ENCODE measurements around the gene NLGN1.

Gene NLGN1

GRCh38 chr3:174247687-174248152, 850.2 kb downstream of the NLGN1 start:
- Histone ChIP-seq H3K18ac (ENCODE audit: low read length) (no peak overlapping the region), H4K12ac (ENCODE audit: low read depth, low read length) (no peak overlapping the region), H2BK120ac (ENCODE audit: insufficient read depth, low read length, poor library complexity) (no peak overlapping the region), H3K9ac (ENCODE audit: low read length) (no peak overlapping the region), H4K91ac (ENCODE audit: low read depth, low read length) (no peak overlapping the region), H2BK12ac (ENCODE audit: low read length) (no peak overlapping the region), H2AFZ (ENCODE audit: insufficient read depth, low read length, poor library complexity) (no peak overlapping the region), H3K27ac (ENCODE audit: low read depth, low read length) (no peak overlapping the region), H3K14ac (ENCODE audit: low read length) (no peak overlapping the region), H3K4me1 (ENCODE audit: control insufficient read depth in 1 of 2, insufficient read depth in 2 of 2, low read length in 2 of 2) (no peaks in the 10 kb centered on the region), H4K8ac (ENCODE audit: low read depth, low read length) (no peak overlapping the region), H3K79me1 (ENCODE audit: low read length) (no peaks in the 10 kb centered on the region), H2AK5ac (ENCODE audit: low read length) (no peak overlapping the region), H3K36me3 (ENCODE audit: control insufficient read depth in 1 of 2, insufficient read depth in 2 of 2, low read length in 2 of 2) (no peaks in the 10 kb centered on the region), H3K23ac (ENCODE audit: low read length) (no peak overlapping the region), H3K27me3 (ENCODE audit: insufficient read depth, low read length) (no peaks in the 10 kb centered on the region), H3K4me2 (ENCODE audit: low read length) (no peak overlapping the region), H3K79me2 (ENCODE audit: control insufficient read depth, insufficient read depth, low read length, poor library complexity) (no peaks in the 10 kb centered on the region), H2BK5ac (ENCODE audit: low read depth, low read length, poor library complexity) (no peak overlapping the region), H3K9me3 (ENCODE audit: insufficient read depth, low read depth, low read length) (no peaks in the 10 kb centered on the region), H3K4ac (ENCODE audit: low read depth, low read length) (no peak overlapping the region), H3K4me3 (ENCODE audit: low read depth, low read length) (no peak overlapping the region)
- no CpG with 5 or more reads among the region's 1 CpG for WGBS (ENCODE audit: extremely low coverage, insufficient coverage, insufficient read length)
- DNase-seq, result no peak

- no peak overlapping the region for H3K27ac ChIP-seq (ENCODE audit: low read depth, low read length)
- no peak overlapping the region for H2BK120ac ChIP-seq (ENCODE audit: insufficient read depth, low read length, poor library complexity)
- no peak overlapping the region for H4K12ac ChIP-seq (ENCODE audit: low read depth, low read length)
- H3K4me2 ChIP-seq (ENCODE audit: low read length), result no peak overlapping the region
- no peak overlapping the region for H3K18ac ChIP-seq (ENCODE audit: low read length)
- no peak overlapping the region for H2BK5ac ChIP-seq (ENCODE audit: low read depth, low read length, poor library complexity)
- H2AFZ ChIP-seq (ENCODE audit: insufficient read depth, low read length, poor library complexity), result no peak overlapping the region
- no peaks in the 10 kb centered on the region for H3K9me3 ChIP-seq (ENCODE audit: insufficient read depth, low read depth, low read length)
- H3K79me2 ChIP-seq (ENCODE audit: control insufficient read depth, insufficient read depth, low read length, poor library complexity), result no peaks in the 10 kb centered on the region
- no peak overlapping the region for H4K91ac ChIP-seq (ENCODE audit: low read depth, low read length)
- no peaks in the 10 kb centered on the region for H3K27me3 ChIP-seq (ENCODE audit: insufficient read depth, low read length)
- no peaks in the 10 kb centered on the region for H3K36me3 ChIP-seq (ENCODE audit: control insufficient read depth in 1 of 2, insufficient read depth in 2 of 2, low read length in 2 of 2)
- no peak overlapping the region for H4K8ac ChIP-seq (ENCODE audit: low read depth, low read length)
- no peak overlapping the region for H3K14ac ChIP-seq (ENCODE audit: low read length)
- no peak overlapping the region for H3K4me3 ChIP-seq (ENCODE audit: low read depth, low read length)
- H2BK12ac ChIP-seq (ENCODE audit: low read length), result no peak overlapping the region
- DNase-seq, result no peak
- no peak overlapping the region for H3K9ac ChIP-seq (ENCODE audit: low read length)
- H3K79me1 ChIP-seq (ENCODE audit: low read length), result no peaks in the 10 kb centered on the region
- no peak overlapping the region for H3K4ac ChIP-seq (ENCODE audit: low read depth, low read length)
- H2AK5ac ChIP-seq (ENCODE audit: low read length), result no peak overlapping the region
- H3K4me1 ChIP-seq (ENCODE audit: control insufficient read depth in 1 of 2, insufficient read depth in 2 of 2, low read length in 2 of 2), result no peaks in the 10 kb centered on the region
- WGBS (ENCODE audit: extremely low coverage, insufficient coverage, insufficient read length), result no CpG with 5 or more reads among the region's 1 CpG
- no peak overlapping the region for H3K23ac ChIP-seq (ENCODE audit: low read length)
Measured at GRCh38 chr3:174251681-174252080, 854.1 kb downstream of the NLGN1 start.

GRCh38 chr3:174253196-174253823, 855.8 kb downstream of the NLGN1 start:
- no peak overlapping the region for H4K91ac ChIP-seq (ENCODE audit: low read depth, low read length)
- H3K27ac ChIP-seq (ENCODE audit: low read depth, low read length), result no peak overlapping the region
- no peak overlapping the region for H3K14ac ChIP-seq (ENCODE audit: low read length)
- H3K4me2 ChIP-seq (ENCODE audit: low read length), result no peak overlapping the region
- WGBS (ENCODE audit: extremely low coverage, insufficient coverage, insufficient read length), result no CpG with 5 or more reads among the region's 3 CpGs
- no peaks in the 10 kb centered on the region for H3K79me2 ChIP-seq (ENCODE audit: control insufficient read depth, insufficient read depth, low read length, poor library complexity)
- no peak overlapping the region for H4K12ac ChIP-seq (ENCODE audit: low read depth, low read length)
- H4K8ac ChIP-seq (ENCODE audit: low read depth, low read length), result no peak overlapping the region
- DNase-seq, result no peak
- H3K23ac ChIP-seq (ENCODE audit: low read length), result no peak overlapping the region
- no peaks in the 10 kb centered on the region for H3K36me3 ChIP-seq (ENCODE audit: control insufficient read depth in 1 of 2, insufficient read depth in 2 of 2, low read length in 2 of 2)
- H3K4me3 ChIP-seq (ENCODE audit: low read depth, low read length), result no peak overlapping the region
- H2AFZ ChIP-seq (ENCODE audit: insufficient read depth, low read length, poor library complexity), result no peak overlapping the region
- no peak overlapping the region for H3K18ac ChIP-seq (ENCODE audit: low read length)
- no peak overlapping the region for H2BK120ac ChIP-seq (ENCODE audit: insufficient read depth, low read length, poor library complexity)
- no peak overlapping the region for H3K4ac ChIP-seq (ENCODE audit: low read depth, low read length)
- no peaks in the 10 kb centered on the region for H3K79me1 ChIP-seq (ENCODE audit: low read length)
- H2BK12ac ChIP-seq (ENCODE audit: low read length), result no peak overlapping the region
- H3K9ac ChIP-seq (ENCODE audit: low read length), result no peak overlapping the region
- no peaks in the 10 kb centered on the region for H3K27me3 ChIP-seq (ENCODE audit: insufficient read depth, low read length)
- H2BK5ac ChIP-seq (ENCODE audit: low read depth, low read length, poor library complexity), result no peak overlapping the region
- H2AK5ac ChIP-seq (ENCODE audit: low read length), result no peak overlapping the region
- H3K9me3 ChIP-seq (ENCODE audit: insufficient read depth, low read depth, low read length), result no peaks in the 10 kb centered on the region
- no peaks in the 10 kb centered on the region for H3K4me1 ChIP-seq (ENCODE audit: control insufficient read depth in 1 of 2, insufficient read depth in 2 of 2, low read length in 2 of 2)

- no peak overlapping the region for H3K4ac ChIP-seq (ENCODE audit: low read depth, low read length)
- DNase-seq, result no peak
- H3K79me1 ChIP-seq (ENCODE audit: low read length), result no peaks in the 10 kb centered on the region
- no peaks in the 10 kb centered on the region for H3K36me3 ChIP-seq (ENCODE audit: control insufficient read depth in 1 of 2, insufficient read depth in 2 of 2, low read length in 2 of 2)
- no peak overlapping the region for H4K8ac ChIP-seq (ENCODE audit: low read depth, low read length)
- no peak overlapping the region for H3K23ac ChIP-seq (ENCODE audit: low read length)
- no peak overlapping the region for H3K14ac ChIP-seq (ENCODE audit: low read length)
- H3K9ac ChIP-seq (ENCODE audit: low read length), result no peak overlapping the region
- WGBS (ENCODE audit: extremely low coverage, insufficient coverage, insufficient read length), result no CpG with 5 or more reads among the region's 4 CpGs
- no peak overlapping the region for H3K4me2 ChIP-seq (ENCODE audit: low read length)
- H3K79me2 ChIP-seq (ENCODE audit: control insufficient read depth, insufficient read depth, low read length, poor library complexity), result no peaks in the 10 kb centered on the region
- no peak overlapping the region for H2AFZ ChIP-seq (ENCODE audit: insufficient read depth, low read length, poor library complexity)
- H2BK5ac ChIP-seq (ENCODE audit: low read depth, low read length, poor library complexity), result no peak overlapping the region
- no peak overlapping the region for H4K91ac ChIP-seq (ENCODE audit: low read depth, low read length)
- H2BK12ac ChIP-seq (ENCODE audit: low read length), result no peak overlapping the region
- no peak overlapping the region for H3K18ac ChIP-seq (ENCODE audit: low read length)
- H2BK120ac ChIP-seq (ENCODE audit: insufficient read depth, low read length, poor library complexity), result no peak overlapping the region
- H3K9me3 ChIP-seq (ENCODE audit: insufficient read depth, low read depth, low read length), result no peaks in the 10 kb centered on the region
- no peak overlapping the region for H2AK5ac ChIP-seq (ENCODE audit: low read length)
- H4K12ac ChIP-seq (ENCODE audit: low read depth, low read length), result no peak overlapping the region
- no peak overlapping the region for H3K27ac ChIP-seq (ENCODE audit: low read depth, low read length)
- no peaks in the 10 kb centered on the region for H3K27me3 ChIP-seq (ENCODE audit: insufficient read depth, low read length)
- H3K4me3 ChIP-seq (ENCODE audit: low read depth, low read length), result no peak overlapping the region
- H3K4me1 ChIP-seq (ENCODE audit: control insufficient read depth in 1 of 2, insufficient read depth in 2 of 2, low read length in 2 of 2), result no peaks in the 10 kb centered on the region
Measured at GRCh38 chr3:174253940-174254339, 856.4 kb downstream of the NLGN1 start.
